SK-N-MC (cell line): Measurements from ENCODE around the gene C1orf198.

Experiments used
- EZH2 ChIP-seq: fragments of 200-600 bp; sonication (generic); IDR thresholded peaks from one replicate; pipeline ENCODE4 v1.6.1; 2017; ENCODE audit warnings: antibody characterized with exemption
- POLR2AphosphoS5 ChIP-seq: IDR thresholded peaks from 2 replicates; pipeline ENCODE4 v1.6.1; 2012; ENCODE audit warnings: mild to moderate bottlenecking, low read depth, low read length, borderline replicate concordance

DNA sequence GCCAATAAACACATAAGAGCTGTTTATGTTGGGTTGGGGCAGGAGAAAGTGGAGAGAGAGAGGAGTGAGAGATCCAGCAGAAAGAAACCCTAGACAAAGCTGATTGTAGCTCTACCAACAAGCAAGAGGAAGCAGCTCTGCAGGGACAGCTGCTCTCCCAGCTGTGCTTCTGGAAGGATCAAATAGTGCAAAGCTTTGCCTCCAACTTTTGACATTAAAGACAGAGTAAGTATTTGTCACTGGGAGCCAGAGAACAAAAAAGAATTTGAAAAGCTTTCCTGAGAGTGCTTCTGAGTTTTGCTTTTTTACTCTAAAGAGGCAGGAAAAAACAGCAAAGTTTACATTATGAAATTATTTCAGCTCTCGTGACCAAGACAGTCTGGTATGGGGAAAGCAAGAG lies 28.5 kb upstream of the C1orf198 start:
- TF ChIP-seq EZH2 = no peak
- TF ChIP-seq POLR2AphosphoS5 = no peak
